Activated CD8-positive, alpha-beta memory T cell treated with anti-CD3 and anti-CD28 coated beads, Interleukin-2, amount 50 U/mL, for 24 hours (primary cell): ENCODE results near the gene MOB4.
"Not testable (repeated sequence)": the region's sequence is repeated elsewhere in the genome, so short reads cannot be mapped to it uniquely, and the experiment has no call there.

Source experiments
- DNase-seq: peaks from one replicate; pipeline ENCODE4 v3.0.0-alpha.2; 2020; ENCODE audit errors: extremely low read depth

Gene MOB4

DNA sequence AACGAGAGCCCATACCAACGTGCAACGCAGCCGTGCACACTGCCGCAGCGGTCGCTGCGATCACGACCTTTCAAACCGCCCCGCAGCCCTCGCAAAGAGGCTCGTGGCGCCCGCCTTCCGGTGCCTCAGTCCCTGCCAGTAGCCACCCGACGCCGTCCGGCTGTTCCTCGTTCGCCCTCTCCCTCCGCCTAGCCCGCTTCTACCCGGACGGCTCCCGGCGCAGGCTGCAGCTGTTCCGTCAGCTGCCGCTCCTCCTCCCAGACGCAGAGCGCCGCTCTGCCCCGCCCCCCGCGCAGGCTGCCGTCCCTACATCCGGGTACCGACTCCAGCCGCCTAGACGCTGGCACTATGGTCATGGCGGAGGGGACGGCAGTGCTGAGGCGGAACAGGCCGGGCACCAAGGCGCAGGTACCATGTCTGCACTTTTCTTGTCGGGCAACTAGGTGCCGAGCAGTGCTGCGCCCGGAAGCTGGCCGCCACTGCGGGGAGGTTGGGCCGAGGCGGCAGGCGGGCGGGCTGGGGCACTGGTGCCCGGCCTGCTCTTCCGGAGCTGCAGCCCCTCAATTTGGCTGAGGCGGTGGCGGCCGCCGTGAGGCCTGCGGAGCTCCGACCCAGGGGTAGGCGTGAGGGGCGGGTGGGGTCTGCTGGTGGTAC, at the start of gene MOB4:
TSS of gene MOB4 (plus strand) at position 328 of the 654 bp plus-strand sequence. CDS start at position 349, 21 bp downstream.
- peak; percentile 70 for DNase-seq

DNA sequence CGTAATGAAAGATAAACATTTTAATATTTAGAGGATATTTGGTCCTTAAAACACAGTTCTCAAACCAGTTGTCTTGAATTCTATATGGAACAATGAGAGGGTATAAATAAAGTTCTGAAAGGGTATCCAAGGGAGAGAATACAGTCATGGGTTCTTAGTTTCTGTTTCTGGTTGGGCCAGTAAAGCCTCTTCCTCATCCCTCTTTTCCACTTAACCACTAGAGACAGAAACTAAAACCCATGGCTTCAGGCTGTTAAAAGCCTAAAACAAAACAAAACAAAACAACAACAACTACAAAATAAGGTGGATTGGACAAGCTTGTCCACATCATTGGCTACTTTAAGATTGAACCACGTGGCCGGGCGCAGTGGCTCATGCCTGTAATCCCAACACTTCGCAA, 43.7 kb upstream of the MOB4 start:
- no peak for DNase-seq

DNA sequence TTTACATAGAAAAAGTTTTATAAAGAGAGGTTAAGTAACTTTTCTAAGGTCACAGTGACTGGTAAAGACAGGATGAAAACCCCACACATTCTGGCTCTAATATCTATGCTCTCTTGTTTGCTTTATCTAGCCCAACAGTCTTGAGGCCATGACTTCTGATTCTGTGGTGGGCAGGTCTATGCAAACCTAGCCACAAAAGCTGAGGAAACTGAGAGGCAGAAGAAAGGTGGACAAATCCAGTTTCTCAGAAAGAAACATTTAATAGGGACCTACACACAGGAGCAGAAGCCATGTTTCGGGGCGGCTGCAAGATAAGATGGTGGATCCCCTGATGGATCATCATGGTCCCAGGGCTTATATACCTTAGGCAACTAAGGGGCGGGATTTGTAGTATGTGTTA, 38.1 kb upstream of the MOB4 start:
- no peak for DNase-seq

DNA sequence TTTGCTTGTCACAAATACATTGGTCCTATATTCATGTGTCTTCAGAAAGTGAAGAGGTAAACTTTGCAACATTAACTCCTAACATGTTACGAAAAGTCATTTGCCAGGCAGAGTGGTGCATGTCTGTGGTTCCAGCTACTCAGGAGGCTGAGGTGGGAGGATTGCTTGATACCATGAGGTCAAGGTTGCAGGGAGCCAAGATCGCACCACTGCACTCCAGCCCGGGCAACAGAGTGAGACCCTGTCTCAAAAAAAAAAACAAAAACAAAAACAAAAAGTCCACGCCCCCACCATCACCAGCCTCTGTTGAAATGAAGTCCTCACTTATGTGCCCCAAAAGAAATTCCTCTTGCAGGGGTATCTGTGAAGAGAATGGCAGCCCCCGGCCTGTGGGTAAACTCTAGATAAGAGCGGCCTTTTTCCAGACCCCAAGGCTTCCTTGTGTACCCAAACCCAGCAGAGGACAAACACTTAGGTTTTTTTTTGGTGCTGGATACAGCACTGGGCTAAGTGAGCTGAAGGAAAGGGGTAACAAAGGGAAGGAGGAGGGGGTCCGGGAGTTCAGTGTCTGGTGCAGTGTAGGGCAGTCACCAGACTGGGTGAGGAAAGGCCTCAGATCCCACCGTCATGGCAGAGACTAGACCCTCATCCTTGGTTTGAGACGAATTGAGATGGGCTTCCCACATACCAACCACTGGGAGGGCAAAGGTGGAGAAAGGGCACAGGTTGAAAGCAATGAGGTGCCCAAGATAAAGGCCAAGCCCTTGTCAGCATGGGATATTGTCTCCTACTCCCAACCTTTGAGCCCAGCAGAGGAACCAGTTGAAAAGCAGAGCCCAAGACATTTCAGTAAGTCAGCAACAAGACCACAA, 35.5 kb upstream of the MOB4 start:
- DNase-seq: no peak

DNA sequence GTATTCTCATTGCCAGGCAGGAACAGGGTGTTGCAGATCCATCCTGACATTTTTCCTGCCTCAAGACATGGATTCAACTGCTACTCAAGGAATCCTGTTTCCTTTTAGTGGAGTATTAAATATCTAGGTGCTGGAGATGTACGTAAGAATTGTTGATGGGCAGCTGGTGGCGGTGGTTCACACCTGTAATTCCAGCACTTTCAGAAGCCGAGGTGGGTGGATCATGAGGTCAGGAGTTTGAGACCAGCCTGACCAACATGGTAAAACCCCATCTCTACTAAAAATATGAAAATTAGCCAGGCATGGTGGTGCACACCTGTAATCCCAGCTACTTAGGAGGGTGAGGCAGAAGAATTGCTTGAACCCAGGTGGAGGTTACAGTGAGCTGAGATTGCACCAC, 31.6 kb upstream of the MOB4 start:
- DNase-seq: not testable (repeated sequence)

DNA sequence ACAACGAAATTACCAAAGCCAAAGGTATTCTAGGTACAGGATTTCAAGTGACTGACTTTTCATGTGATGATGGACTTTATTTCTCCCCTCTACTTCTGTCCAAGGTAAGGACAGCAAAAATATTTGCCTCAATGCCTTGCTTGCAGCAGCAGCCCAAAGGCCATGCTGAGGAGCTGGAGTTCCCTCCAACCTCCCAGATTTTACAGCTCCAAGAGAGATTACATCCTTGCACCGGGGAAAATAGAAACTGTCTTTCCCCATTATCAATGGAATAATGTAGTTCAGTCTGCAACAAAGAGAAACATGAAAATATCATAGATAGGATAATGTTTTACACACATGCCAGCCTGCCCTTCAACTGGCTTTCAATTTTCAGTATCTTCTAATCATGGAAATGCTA, 29.7 kb upstream of the MOB4 start:
- no peak for DNase-seq

DNA sequence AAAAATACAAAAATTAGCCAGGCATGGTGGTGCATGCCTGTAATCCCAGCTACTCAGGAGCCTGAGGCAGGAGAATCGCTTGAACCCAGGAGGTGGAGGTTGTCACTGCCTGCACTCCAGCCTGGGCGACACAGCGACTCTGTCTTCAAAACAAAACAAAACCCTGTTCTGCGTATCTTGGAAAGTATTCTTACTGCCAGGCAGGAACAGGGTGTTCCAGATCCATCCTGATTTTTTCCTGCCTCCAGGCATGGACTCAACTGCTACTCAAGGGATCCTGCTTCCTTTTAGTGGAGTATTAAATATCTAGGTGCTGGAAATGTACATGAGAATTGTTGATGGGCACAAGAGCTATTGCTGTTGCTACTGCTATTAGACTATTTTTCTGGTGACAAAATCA, 28.5 kb upstream of the MOB4 start:
- no peak for DNase-seq

DNA sequence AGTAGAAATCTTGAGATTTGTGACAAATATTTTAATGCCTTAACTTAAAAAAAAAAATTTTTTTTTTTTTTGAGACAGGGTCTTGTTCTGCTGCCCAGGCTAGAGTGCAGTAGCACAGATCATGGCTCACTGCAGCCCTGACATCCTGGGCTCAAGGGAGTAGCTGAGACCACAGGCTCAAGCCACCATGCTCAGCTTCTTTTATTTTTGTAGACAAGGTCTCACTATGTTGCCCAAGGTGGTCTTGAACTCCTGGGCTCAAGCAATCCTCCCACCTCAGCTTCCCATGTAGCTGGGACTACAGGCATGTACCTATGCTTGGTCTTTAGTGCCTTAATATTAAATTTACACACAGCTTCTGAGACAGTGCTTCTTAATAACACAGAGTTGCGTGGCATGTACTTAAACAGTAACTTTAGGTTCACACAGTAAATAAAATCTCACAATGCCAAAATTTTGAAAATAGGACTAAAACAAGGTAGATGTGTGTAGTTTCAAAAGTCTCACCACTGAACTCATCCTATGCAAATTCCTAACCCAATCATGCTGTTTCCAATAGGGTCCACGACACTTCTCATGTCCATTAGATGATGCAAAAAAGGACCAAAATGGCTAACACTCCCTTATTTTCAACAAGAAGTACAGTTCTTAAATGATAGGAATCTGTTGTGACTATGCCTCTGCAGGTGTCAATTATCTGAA, 20.3 kb upstream of the MOB4 start:
- no peak for DNase-seq

DNA sequence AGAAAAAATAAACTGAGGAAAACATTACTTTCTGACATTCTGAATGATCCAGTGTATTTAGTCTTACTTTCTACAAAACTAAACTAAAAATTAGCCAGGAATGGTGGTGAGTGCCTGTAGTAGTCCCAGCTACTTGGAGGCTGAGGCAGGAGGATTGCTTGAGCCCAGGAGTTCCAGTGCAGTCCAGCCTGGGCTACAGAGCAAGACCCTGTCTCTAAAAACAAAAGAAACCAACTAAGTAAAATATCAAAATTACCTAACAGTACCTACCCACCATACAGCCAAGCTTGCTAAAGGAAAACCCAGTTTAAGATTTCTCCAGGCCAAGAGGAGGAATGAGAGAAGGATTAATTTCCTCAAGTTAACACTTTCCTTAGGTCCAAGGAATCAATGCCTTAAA, 19.2 kb upstream of the MOB4 start:
- DNase-seq: no peak

DNA sequence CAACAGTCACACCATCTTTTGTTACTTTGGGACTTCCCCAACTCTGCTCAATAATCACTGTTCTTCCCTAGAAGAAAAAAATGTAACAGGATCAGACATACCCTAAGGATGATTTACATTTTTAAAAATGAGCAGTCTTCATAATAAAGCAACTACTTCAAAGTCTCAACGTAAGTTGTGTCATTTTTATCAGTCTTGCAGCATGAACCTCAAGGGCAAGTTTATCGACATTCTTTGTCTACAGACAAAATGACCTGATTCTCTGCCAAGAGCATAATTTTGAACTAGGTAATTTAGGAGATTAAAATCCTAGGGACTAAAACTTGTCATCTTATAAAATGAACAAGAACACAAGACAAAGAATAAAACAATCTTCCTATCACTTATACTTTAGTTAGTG, 18.5 kb upstream of the MOB4 start:
- DNase-seq: no peak

DNA sequence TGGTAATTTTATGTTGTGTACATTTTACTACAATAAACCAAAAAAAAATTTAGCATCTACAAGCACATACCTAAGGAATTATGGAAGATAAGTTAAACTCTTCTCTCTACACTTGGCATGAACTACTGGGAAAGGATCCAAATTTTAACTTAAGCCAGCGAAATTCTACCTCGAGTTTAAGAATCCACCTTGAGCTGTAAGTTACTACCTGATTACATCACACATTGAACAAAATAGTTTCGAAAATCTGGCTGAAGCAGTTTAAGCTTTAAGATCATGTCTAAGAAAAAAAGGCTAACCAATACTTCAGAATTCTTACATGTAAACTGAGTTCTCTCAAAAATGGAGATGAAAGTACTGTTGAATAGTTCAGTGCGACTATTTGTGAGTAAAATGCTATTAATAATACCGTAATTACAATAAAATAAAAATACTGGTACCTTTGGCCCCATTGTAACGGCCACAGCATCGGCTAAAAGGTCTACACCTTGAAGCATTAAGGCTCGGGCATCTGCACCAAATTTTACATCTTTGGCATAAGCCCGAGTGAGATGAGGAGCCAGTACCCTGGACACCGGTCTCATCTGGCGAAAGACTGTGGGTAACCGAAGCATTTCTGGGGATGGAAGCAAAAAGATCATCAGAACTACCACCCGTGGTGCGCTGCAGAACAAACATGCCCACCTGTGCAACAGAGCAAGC, 17.5 kb upstream of the MOB4 start:
- DNase-seq: no peak

DNA sequence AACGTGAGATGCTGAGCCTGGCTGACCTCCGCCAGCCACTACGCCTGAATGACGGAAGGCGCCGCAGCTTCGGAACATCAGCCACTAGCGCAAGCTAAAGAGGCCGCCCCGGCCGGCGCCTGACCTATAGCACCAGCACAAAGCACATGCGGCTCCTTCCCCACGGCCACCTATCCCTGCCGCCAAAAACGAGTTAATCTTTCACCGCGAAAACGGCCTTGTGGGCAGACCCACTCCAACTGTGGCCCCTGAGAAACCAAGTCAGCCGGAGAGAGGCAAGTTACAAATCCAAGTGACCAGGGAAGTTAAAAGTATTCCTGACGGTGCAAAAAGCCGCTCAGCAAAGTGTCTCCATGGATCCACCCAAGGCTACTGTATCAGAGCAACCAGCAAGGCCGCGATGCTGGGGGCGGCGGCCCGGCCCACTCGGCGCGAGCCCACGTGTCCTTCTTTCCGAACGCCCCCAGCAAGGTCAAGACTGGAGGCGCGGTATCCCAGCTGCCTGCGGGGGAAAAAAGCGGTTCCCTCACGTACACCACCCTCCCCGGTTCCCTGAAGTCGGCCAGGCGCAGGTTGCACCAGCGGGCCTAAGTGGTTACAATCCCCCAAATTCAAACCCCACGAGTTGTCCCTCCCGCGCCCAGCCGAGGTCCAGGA, 16.8 kb upstream of the MOB4 start:
- DNase-seq: no peak

DNA sequence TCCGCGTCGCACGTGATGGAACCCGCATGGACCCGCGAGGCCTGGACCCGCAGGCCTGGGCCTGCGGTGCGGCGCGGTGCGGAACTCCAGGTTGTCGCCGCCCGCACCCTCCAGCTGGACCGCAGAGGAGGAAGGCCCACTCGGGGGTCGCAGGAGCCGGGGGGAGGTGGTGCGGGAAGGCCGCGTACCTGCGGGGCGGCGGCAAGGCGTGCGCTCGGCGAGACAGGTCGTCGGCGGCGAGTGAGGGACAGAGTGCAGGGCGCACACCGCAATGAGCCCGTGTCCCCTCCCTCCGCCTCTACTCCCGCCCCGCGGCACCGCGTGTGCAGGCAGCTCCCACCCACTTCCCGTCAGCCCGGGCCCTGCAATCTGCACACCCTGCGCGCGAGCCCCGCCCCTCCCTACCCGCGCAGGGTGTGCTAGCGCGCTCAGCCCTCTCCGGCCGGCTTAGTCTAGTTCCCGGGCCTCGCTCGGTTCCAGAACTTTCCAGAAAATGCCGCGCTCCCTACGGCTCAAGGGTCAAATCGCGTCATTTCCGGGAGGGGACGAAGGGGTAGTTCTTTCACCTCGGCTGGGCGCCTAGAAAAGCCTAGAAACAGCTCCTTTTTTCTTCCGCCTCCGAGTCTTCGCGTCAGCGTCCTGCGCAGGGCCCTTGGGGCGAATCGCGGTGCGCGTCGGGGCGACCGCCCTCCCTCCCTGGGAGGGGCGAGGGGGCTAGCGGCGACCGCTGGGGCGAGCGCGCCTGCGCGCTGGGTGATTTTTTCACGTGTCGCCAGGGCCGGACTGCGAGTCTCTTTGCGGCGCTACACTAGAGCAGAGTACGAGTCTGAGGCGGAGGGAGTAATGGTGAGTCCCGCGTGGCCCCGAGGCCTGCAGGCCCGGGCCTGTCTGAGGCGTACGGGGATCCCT, 16.0 kb upstream of the MOB4 start, which contains the start of the genes HSPD1 and HSPE1:
TSS of gene HSPD1 (minus strand) at position 247 of the 909 bp plus-strand sequence. CDS start 992 bp downstream, outside the sequence.
TSS of gene HSPE1 (plus strand) at position 786 of the 909 bp plus-strand sequence. CDS start at position 844, 58 bp downstream.
- DNase-seq: peak; percentile 99

DNA sequence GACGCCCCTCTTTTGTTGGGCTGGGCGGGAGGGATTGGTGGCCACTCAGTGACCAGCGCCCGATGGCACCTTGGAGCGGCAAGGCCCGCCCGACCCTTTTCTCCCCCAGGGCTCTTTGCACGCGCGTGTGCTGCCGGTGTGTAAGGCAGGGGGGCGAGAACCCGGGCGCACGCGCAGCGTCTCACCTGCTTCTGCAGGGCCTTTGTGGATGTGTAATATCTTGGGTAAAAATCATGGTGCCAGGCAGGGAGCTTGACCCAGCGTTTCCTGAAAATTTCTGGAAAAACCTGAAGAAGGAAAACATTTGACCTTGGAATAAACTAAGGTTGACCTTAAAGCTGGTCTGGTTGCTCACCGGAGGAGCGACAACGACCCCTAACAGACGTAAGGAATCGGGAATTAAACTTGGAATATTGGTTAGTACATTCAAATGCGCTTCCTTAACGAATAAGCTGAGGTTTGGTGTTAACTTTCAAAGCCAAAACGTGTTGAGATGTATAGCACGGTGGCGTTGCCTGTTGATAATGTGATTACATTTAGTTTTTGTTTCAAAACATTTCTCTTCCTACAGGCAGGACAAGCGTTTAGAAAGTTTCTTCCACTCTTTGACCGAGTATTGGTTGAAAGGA, 15.2 kb upstream of the MOB4 start:
- DNase-seq: no peak

DNA sequence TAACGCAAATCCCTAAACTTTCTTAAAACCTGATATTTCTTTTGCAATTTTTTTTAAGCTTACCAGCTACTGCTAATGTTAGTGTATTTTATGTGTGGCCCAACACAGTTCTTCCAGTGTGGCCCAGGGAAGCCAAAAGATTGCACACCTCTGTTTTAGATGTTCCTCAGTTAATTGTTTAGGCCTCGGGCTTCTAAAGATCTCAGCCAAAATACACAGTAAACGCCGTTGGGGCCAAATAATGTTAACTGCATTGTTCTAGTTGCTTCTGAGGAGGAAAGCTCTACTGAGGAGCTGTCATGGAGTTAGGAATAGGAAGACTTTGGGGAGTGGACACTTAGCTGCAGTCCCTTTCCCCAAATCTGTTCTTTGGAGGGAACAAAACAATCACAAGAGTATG, 13.7 kb upstream of the MOB4 start:
- no peak for DNase-seq

DNA sequence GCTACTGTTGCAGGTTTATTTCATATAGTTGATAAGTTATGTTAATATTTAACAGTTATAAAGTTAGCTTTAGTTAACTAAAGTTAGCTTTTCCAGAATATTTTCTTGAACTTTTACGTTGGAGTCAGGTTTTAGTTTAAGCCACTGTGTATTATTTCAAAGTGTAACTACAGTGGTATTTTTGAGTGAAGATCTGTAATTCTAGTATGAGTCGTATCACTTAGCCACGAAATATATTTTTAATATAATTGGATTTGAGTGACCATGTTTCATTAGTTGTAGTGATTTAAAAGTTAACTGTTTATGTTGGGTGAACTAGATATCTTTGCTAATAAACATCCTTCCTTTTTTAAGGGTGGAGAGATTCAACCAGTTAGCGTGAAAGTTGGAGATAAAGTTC, 13.2 kb upstream of the MOB4 start:
- DNase-seq: no peak

DNA sequence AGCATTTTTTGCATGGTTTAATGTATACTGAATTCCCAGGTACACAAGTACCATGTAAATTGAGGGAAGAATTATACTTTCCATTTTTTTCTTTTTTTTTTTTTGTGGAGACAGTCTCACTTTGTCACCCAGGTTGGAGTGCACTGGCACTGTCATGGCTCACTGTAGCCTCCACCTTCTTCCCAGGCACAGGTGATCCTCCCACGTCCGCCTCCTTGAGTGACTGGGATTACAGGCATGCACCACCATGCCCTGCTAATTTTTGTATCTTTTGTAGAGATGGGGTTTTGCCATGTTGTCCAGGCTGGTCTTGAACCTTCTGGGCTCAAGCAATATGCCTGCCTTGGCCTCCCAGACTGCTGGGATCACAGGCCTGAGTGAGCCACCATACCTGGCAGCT, 11.9 kb upstream of the MOB4 start:
- DNase-seq: no peak

DNA sequence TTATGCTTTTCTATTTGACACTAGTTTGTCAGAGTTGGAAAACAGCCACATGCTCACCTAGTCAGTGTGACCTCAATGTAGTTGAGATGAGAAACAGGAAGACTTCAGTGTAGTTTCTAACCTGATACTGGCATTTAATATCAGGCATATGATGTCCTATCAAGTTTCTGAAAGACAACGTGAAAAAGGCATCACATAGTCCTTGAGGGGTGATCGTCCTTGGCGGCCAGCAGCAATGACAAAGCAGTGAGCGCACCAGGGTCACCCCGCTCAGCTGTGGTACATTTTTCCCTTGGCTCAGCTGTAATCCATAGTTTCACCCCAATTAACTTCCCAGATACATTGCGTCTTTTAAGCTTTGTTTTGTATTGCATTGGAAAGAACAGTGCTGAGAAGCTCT, 11.4 kb upstream of the MOB4 start:
- DNase-seq: no peak

DNA sequence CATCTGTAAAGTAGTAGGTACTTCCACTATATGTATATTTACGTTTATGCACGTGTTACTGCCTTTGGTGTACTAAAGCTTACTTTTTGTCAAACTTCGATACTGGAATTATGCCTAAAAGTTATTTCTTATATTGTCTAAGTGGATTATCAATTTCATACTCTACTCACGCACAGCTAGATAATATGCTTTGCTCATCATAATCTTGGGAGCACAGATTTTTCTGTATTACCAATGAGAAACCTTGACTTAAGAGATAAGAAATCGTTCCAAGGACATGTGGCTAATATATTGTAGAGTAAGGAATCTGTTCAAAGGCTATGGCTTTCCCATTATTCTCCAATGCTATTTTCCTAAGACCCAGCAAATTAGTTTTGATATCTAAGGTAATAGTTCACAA, 9.2 kb upstream of the MOB4 start:
- DNase-seq: no peak

DNA sequence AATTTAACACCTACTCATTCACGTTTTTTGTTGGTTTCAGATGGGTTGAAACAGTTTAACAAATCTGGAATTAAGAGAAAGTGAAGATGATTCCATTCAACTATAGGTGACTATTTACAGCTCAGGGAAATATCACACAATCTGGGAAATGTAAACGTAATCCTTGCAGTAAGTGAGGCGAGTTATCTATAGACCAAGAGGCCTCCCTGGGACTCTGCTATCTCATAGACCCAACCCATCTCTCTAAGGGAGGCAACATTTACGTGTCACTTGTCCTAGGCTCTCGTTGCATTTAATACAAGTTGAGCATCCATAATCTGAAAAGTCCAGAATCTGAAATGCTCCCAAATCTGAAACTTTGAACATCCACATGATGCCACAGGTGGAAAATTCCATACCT, 2.0 kb upstream of the MOB4 start:
- DNase-seq: no peak
